GM12873 (cell line): ENCODE results near the gene ATOSA.

ENCODE experiments used
- CTCF ChIP-seq: IDR thresholded peaks from 2 replicates; pipeline ENCODE4 v1.5.1; 2012; ENCODE audit warnings: low read depth, mild to moderate bottlenecking, moderate library complexity, low read length, control low read depth; ENCODE audit not compliant: insufficient read depth; ENCODE audit errors: missing control alignments

The ATOSA gene

GRCh38 chr15:52661909-52662308, 17.3 kb downstream of the ATOSA start:
- TF ChIP-seq CTCF: no peak

- no peak for TF ChIP-seq CTCF
Measured at GRCh38 chr15:52660192-52660591, 19.0 kb downstream of the ATOSA start.

- no peak for TF ChIP-seq CTCF
Measured at GRCh38 chr15:52658955-52659354, 20.2 kb downstream of the ATOSA start.

GRCh38 chr15:52657338-52657737, 21.9 kb downstream of the ATOSA start:
- no peak for TF ChIP-seq CTCF

GRCh38 chr15:52656412-52656811, 22.8 kb downstream of the ATOSA start:
- no peak for TF ChIP-seq CTCF

GRCh38 chr15:52653431-52653964, 25.7 kb downstream of the ATOSA start:
- TF ChIP-seq CTCF: no peak

- TF ChIP-seq CTCF: no peak
Measured at GRCh38 chr15:52652984-52653383, 26.2 kb downstream of the ATOSA start.
